ENCODE measurements around the gene MIGA1.

Gene MIGA1

GRCh38 chr1:77926561-77927357 is 147.3 kb downstream of the MIGA1 start:
- DNase-seq = no peak

- DNase-seq = no peak
Measured at GRCh38 chr1:77927414-77927813, 148.0 kb downstream of the MIGA1 start.

All from DMS79 (cell line).